CD4-positive, alpha-beta T cell treated with Interleukin-6 at 100 ng/mL for 8 hours (primary cell): ENCODE measurements around the gene RIOK3.
"Not testable (repeated sequence)": the region's sequence is repeated elsewhere in the genome, so short reads cannot be mapped to it uniquely, and the experiment has no call there.

Source experiments
- DNase-seq: peaks from one replicate; pipeline ENCODE4 v3.0.0-alpha.2; 2020; ENCODE audit warnings: mixed read lengths, low spot score

RIOK3 gene

DNA sequence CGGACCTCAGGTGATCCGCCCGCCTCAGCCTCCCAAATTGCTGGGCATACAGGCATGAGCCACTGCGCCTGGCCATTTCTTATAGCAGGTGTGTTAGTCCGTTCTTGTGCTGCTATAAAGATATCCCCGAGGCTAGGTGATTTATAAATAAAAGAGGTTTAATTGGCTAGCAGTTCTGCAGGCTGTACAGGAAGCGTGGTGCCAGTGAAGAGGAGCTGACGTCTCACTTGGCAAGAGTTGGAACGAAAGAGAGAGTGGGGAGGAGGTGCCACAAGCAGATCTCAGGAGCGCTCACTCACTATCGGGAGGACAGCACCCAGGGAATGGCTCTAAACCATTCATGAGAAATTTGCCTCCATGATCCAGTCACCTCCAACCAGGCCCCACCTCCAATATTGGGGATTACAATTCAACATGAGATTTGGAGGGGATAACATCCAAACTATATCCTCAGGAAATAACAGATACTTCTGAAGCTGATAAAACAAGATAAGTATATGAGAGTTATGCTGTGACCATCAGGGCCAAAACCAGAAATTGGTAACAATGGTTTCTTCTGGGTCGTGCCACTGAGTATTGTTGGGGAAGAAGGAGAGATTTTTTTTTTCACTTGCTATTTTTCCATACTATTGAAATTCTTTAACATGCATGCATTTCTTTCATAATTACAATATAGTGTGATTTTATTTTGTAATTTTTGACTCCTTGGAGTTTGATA, 42.8 kb downstream of the RIOK3 start:
- DNase-seq, result no peak

GRCh38 chr18:23498117-23498516, 45.0 kb downstream of the RIOK3 start:
- DNase-seq, result no peak

- DNase-seq, result peak; percentile 75
Observed at GRCh38 chr18:23498877-23499276, 45.8 kb downstream of the RIOK3 start.

- DNase-seq, result no peak
Observed at GRCh38 chr18:23499291-23499781, 46.2 kb downstream of the RIOK3 start.

DNA sequence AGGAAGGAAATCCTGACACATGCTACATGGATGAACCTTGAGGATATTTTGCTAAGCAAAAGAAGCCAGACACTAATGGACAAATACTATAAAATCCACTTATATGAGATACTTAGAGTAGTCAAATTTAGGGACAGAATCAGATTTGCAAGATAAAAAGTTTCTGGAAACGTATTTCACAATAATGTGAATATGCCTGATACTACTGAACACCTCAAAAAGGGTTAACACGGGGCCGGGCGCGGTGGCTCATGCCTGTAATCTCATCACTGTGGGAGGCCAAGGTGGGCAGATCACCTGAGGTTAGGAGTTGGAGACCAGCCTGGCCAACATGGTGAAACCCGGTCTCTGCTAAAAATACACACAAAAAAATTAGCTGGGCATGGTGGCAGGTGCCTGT, 48.5 kb downstream of the RIOK3 start:
- DNase-seq, result no peak

- no peak for DNase-seq
Observed at GRCh38 chr18:23502516-23503037, 49.5 kb downstream of the RIOK3 start.

GRCh38 chr18:23503038-23503962, 50.2 kb downstream of the RIOK3 start, which contains the start of gene RMC1:
RMC1 (plus strand) TSS chr18:23503511; CDS start chr18:23503619, 108 bp downstream.
- peak; percentile 94 for DNase-seq

DNA sequence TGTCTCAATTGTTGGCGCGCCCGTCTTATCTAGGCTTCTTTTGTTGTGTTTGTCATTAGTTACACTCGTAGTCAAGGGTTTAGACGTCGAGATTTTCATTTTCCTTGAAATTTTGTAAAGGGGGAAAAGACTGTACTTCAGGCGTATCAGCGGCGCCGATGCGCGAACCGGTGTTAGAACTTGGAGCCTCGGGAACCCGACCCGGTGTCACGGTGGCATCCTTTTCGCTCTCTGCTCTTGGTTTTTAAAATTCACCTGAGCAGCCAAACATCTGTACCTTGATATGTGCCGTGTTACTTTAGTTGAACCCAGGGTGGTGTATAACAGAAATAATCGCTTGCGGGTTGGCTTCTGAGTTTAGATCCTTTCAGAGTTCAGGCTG, 50.9 kb downstream of the RIOK3 start:
- DNase-seq, result no peak

DNA sequence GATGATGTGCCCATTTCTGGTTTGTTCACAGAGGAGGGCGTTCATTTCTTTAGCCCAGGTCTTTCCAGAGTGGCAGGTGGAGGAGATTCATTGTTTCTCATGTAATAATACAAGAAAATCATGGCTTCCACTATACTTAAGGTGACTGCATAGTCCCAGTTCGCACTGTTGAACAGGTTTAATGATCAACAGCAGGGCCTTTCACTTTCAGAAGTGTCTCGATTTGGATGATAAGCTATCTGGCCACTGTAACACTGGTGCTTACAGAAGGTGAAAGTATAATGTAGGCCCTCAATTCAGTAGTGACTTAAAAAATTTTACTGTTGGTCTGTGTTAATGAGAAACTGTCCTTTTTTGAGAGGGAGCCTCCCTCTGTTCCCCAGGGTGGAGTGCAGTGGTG, 51.6 kb downstream of the RIOK3 start:
- DNase-seq, result no peak

DNA sequence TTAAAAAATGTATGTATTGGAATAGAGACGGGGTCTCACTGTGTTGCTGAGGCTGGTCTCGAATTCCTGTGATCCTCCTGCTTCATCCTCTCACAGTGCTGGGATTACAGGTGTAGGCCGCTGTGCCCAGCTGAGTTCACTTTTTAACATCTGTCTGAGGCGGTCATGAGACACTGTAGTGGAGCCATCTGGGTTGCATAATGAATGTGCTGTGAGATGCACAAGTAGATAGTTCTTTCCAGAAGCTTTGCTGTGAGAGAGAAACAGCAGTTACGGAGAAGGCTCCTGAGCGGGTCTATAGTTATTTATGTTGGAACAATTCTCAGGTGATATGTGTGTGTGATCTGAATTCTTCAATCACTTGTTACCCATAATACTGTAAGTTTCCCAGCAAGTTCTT, 53.3 kb downstream of the RIOK3 start:
- no peak for DNase-seq

DNA sequence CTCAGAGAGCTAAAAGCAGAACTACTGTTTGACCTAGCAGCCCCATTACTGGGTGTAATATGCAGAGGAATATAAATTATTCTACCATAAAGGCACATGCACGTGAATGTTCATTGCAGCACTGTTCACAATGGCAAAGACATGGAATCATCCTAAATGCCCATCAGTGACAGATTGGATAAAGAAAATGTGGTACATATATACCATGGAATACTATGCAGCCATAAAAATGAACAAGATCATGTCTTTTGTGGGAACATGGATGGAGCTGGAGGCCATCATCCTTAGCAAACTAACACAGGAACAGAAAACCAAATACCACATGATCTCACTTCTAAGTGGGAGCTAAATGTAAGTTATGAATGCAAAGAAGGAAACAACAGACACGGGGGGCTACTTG, 57.8 kb downstream of the RIOK3 start:
- not testable (repeated sequence) for DNase-seq

DNA sequence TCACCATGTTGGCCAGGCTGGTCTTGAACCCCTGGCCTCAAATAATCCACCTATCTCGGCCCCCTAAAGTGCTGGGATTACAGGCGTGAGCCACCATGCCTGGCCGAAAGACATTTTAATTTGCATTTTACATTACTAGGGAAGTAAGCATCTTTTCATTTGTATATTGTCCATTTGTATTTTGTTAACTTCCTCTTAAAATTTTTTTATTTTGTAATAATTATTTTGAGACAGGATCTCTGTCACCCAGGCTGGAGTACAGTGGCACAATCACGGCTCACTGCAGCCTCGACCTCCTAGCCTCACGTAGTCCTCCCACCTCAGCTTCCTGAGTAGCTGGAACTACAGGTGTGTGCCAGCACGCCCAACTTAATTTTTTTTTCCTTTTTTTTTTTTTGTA, 59.1 kb downstream of the RIOK3 start:
- not testable (repeated sequence) for DNase-seq

- no peak for DNase-seq
Observed at GRCh38 chr18:23512641-23513040, 59.6 kb downstream of the RIOK3 start.

GRCh38 chr18:23515911-23516546, 62.9 kb downstream of the RIOK3 start:
- DNase-seq, result peak; percentile 80

- DNase-seq, result no peak
Observed at GRCh38 chr18:23519734-23520133, 66.6 kb downstream of the RIOK3 start.

- no peak for DNase-seq
Observed at GRCh38 chr18:23521271-23521670, 68.2 kb downstream of the RIOK3 start.

GRCh38 chr18:23521907-23522306, 68.8 kb downstream of the RIOK3 start:
- DNase-seq, result no peak

DNA sequence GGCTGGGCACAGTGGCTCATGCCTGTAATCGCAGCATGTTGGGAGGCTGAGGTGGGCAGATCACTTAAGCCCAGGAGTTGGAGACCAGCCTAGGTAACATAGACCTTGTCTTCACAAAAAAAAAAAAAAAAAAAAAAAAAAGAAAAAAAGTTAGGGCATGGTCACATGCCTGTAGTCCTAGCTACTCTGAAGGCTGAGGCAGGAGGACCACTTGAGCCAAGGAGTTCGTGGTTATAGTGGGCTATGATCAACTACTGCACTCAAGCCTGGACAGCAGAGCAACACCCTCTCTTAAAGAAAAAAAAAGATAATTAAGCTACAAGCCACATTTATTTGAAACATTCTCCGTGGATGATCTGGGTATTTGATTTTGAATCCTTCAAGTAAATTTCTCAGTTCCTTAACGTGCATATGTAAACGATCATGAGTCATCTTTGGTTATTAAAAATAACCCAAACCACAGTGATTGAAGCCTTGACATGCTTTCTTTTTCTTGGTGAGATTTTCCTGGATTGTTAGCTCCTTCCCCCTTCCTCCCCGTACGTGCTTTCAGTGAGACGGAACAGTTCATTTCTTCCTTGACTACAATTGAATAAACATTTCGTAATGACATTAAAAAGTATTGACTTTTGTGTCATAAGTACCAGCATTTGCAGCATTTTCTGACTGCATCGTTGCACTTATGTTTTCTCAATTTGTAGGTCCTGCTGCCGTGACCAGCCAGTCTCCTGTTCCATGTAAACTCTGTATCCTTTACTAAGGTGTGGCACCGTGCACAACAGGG, 70.5 kb downstream of the RIOK3 start:
- DNase-seq, result no peak

- DNase-seq, result no peak
Observed at GRCh38 chr18:23524213-23524707, 71.2 kb downstream of the RIOK3 start.

GRCh38 chr18:23526501-23527063, 73.5 kb downstream of the RIOK3 start:
- DNase-seq, result no peak
